Measurements from ENCODE around the gene PTH1R. TPM values are rescaled to one million over a fixed set of nuclear protein-coding genes. Genes with fewer than 3 reads are reported as not detected.
A peak's percentile ranks its signal among the peaks of the same experiment; 100 is the strongest.

PTH1R gene
- total RNA-seq, 1 donor from 2014 or later: 6.2 TPM

DNA sequence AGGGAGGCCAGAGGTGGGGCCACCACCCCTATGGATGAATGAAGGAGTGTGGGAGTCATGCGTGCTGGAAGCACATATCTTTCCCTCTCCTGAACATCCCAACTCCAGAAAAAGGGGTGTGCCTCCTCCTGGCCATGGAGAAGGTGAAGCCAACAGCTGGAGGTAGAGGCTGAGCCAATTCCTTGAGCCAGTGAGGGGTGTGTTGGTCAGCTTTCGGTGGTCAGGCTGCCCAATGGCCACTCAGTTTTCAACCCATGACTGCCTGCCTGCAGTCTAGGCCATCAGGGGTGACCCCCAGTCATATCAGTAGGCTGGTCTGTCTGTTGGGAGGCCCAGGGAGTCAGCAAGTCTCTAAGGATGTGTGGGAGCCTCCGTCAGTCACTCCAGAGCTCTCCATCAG lies 13.6 kb downstream of the PTH1R start:
- no peak for DNase-seq (ENCODE audit: low spot score)
- TF ChIP-seq, protein P1, sequence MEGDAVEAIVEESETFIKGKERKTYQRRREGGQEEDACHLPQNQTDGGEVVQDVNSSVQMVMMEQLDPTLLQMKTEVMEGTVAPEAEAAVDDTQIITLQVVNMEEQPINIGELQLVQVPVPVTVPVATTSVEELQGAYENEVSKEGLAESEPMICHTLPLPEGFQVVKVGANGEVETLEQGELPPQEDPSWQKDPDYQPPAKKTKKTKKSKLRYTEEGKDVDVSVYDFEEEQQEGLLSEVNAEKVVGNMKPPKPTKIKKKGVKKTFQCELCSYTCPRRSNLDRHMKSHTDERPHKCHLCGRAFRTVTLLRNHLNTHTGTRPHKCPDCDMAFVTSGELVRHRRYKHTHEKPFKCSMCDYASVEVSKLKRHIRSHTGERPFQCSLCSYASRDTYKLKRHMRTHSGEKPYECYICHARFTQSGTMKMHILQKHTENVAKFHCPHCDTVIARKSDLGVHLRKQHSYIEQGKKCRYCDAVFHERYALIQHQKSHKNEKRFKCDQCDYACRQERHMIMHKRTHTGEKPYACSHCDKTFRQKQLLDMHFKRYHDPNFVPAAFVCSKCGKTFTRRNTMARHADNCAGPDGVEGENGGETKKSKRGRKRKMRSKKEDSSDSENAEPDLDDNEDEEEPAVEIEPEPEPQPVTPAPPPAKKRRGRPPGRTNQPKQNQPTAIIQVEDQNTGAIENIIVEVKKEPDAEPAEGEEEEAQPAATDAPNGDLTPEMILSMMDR (IDR thresholded peaks at IDR 0.05; ENCODE audit: unreplicated experiment): no peak
- no peaks in the 10 kb centered on the region for H3K9me3 Mint-ChIP-seq (ENCODE audit: unreplicated experiment)
- H3K27ac Mint-ChIP-seq (ENCODE audit: unreplicated experiment): no peak overlapping the region
- H3K27me3 Mint-ChIP-seq (ENCODE audit: unreplicated experiment): peaks cover 20% of the 10 kb centered on the region
- H3K36me3 Mint-ChIP-seq (ENCODE audit: low read depth, unreplicated experiment): no peaks in the 10 kb centered on the region
- peak overlapping the region; percentile 1 for H3K4me3 Mint-ChIP-seq (ENCODE audit: unreplicated experiment)
- peaks cover 9% of the 10 kb centered on the region for H3K4me1 Mint-ChIP-seq (ENCODE audit: unreplicated experiment)

DNA sequence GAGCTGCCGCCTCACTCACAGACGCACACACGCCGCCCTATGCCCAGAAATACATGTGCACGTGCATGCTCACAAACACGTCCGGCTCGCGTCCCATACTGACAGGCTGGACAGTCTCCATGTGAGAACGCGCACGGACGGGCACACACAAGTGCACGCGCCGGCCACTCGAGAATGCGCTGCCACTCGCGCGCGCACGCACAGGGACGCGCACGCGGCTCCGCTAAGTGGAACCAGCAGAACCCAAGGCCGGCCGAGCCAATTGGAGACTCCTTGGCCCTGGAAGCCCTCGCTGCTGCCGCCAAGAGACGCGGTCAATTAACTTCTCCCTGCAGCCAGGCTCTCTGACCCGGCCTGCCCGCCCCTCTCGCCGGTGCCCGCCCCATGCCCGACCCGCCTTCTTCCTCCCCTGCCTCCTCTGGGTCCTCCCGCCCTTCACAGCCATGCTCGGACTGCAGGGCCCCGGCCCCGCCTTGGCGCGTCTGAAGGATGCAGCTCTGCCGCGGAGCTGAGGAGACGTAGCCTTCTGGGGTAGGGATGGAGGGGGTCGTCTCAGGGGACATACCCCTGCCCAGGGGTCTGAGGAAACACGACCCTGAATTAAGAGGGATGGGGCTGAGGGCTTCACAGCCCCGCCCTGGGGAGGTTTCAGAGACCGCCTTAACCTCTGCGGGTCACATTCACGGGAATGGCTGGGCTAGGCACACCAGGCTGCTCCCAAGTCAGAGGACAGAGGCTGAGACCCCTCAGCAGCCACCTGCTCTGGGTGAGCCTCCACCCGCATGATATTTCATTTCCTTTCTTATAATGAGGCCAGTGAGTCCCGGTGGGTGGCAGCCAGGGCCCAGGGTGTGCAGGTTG lies 15.0 kb downstream of the PTH1R start:
- DNase-seq (ENCODE audit: low spot score): peak; percentile 75
- Mint-ChIP-seq H3K36me3 (ENCODE audit: low read depth, unreplicated experiment) (no peaks in the 10 kb centered on the region), H3K27ac (ENCODE audit: unreplicated experiment) (no peak overlapping the region), H3K4me1 (ENCODE audit: unreplicated experiment) (peaks cover 9% of the 10 kb centered on the region), H3K9me3 (ENCODE audit: unreplicated experiment) (no peaks in the 10 kb centered on the region), H3K27me3 (ENCODE audit: unreplicated experiment) (peaks cover 16% of the 10 kb centered on the region), H3K4me3 (ENCODE audit: unreplicated experiment) (peak overlapping the region; percentile 62)
- TF ChIP-seq, protein P1 (IDR thresholded peaks at IDR 0.05; ENCODE audit: unreplicated experiment): no peak

DNA sequence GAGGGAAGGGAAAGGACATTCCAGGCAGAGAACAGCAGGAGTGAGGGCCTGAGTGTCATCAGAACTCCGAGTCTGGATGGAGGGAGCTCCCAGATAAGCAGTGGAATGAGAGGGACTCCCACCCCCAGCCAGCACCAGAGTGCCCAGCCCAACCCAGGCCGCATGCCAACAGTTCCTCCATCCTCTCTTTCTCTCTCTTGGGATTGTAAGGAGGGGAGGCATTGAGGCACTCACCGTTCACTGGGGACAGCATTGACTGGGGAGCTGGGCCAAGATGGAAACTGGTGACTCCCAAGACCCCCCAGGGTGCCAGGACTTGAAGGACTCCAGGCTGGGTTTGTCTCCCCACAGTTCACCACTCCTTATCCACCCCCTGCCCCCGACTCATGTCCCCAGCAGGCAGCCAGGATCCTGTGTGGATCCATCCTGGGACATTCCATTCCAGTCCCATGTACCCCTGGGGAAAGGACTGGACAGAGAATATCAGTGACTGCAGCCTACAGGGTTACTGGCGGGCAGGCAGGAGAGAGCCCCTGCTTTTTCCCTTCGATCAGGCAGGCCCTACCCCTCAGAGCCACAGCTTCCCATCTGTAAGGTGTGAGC lies 15.7 kb downstream of the PTH1R start:
- Mint-ChIP-seq H3K27me3 (ENCODE audit: unreplicated experiment) (peaks cover 16% of the 10 kb centered on the region), H3K4me3 (ENCODE audit: unreplicated experiment) (no peak overlapping the region), H3K36me3 (ENCODE audit: low read depth, unreplicated experiment) (no peaks in the 10 kb centered on the region), H3K27ac (ENCODE audit: unreplicated experiment) (no peak overlapping the region), H3K9me3 (ENCODE audit: unreplicated experiment) (no peaks in the 10 kb centered on the region), H3K4me1 (ENCODE audit: unreplicated experiment) (peaks cover 9% of the 10 kb centered on the region)
- DNase-seq (ENCODE audit: low spot score): no peak
- TF ChIP-seq, protein P1 (IDR thresholded peaks at IDR 0.05; ENCODE audit: unreplicated experiment): no peak

DNA sequence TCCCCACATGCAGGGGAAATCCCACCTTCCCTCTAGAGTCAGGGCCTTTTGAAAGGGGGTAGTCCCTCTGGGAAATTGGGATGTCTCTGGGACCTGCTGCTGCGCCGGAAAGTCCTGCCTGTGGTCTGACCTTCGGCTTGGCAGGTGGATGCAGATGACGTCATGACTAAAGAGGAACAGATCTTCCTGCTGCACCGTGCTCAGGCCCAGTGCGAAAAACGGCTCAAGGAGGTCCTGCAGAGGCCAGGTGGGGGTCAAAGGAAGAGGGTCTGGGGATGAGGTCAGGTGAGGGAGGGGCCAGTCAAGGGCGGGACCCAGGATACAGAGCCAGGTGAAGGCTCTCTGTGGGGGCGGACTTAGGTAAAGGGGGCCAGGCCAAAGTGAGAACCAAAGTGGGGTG lies 16.2 kb downstream of the PTH1R start:
- no peak overlapping the region for H3K27ac Mint-ChIP-seq (ENCODE audit: unreplicated experiment)
- H3K4me1 Mint-ChIP-seq (ENCODE audit: unreplicated experiment): peaks cover 9% of the 10 kb centered on the region
- TF ChIP-seq, protein P1 (IDR thresholded peaks at IDR 0.05; ENCODE audit: unreplicated experiment): no peak
- no peaks in the 10 kb centered on the region for H3K9me3 Mint-ChIP-seq (ENCODE audit: unreplicated experiment)
- no peaks in the 10 kb centered on the region for H3K36me3 Mint-ChIP-seq (ENCODE audit: low read depth, unreplicated experiment)
- peaks cover 13% of the 10 kb centered on the region for H3K27me3 Mint-ChIP-seq (ENCODE audit: unreplicated experiment)
- DNase-seq (ENCODE audit: low spot score): no peak
- no peak overlapping the region for H3K4me3 Mint-ChIP-seq (ENCODE audit: unreplicated experiment)

DNA sequence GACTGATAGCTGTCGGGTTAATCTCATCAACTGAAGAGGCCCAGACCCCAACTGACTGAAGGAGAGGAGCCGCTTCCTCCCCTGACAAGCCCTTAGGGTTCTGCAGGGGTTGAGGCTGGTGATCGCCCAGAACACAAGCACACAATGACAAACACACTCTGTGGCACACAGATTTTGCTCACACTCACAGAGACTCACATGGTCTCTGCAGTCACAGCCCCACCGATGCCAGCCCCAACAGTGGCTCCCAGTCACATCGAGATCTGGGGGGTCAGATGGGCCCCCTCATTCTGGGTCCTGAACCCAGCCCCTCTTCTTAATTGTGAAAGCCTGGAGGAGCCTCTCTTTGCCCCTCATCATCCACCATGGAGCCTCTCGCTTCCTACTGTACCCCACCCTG lies 16.7 kb downstream of the PTH1R start:
- Mint-ChIP-seq H3K4me3 (ENCODE audit: unreplicated experiment) (no peak overlapping the region), H3K36me3 (ENCODE audit: low read depth, unreplicated experiment) (no peaks in the 10 kb centered on the region), H3K4me1 (ENCODE audit: unreplicated experiment) (peaks cover 9% of the 10 kb centered on the region), H3K27me3 (ENCODE audit: unreplicated experiment) (peaks cover 15% of the 10 kb centered on the region), H3K27ac (ENCODE audit: unreplicated experiment) (no peak overlapping the region), H3K9me3 (ENCODE audit: unreplicated experiment) (no peaks in the 10 kb centered on the region)
- DNase-seq (ENCODE audit: low spot score): no peak
- TF ChIP-seq, protein P1 (IDR thresholded peaks at IDR 0.05; ENCODE audit: unreplicated experiment): no peak

Measured in endothelial cell (in vitro differentiated cells).